GM23338 (cell line): Measurements from ENCODE around the gene ONECUT3. TPM values are rescaled to one million over a fixed set of nuclear protein-coding genes. Genes with fewer than 3 reads are reported as not detected.

Experiments
- JUNB ChIP-seq: IDR thresholded peaks from one replicate; pipeline ENCODE4 v1.6.1; 2016; ENCODE audit warnings: antibody characterized with exemption; ENCODE audit not compliant: unreplicated experiment
- POLR2AphosphoS5 ChIP-seq: IDR thresholded peaks from 2 replicates; pipeline ENCODE4 v1.6.1; 2016; ENCODE audit warnings: antibody characterized with exemption, low read depth
- STAT1 ChIP-seq: IDR thresholded peaks from one replicate; pipeline ENCODE4 v1.6.1; 2016; ENCODE audit warnings: antibody characterized with exemption; ENCODE audit not compliant: unreplicated experiment
- ZNF114 ChIP-seq: fragments of 250-450 bp; sonication (Bioruptor Pico); IDR thresholded peaks from 2 replicates; pipeline ENCODE4 v1.5.0; 2020; ENCODE audit warnings: mild to moderate bottlenecking, moderate library complexity
- microRNA counts: library from miRNA; unstranded; fragments of <30 nt; microRNA quantifications from one replicate; lab custom pipeline; 2017
- microRNA-seq: library from miRNA; unstranded; fragments of <30 nt; microRNA quantifications from one replicate; pipeline ENCODE4, GENCODE V29; 2017
- polyA plus RNA-seq: library from polyadenylated mRNA; unstranded; fragments of >200 nt; fragmentation: Nextera tagmentation; extraction: Ambion mirVana; gene quantifications from 2 replicates; pipeline ENCODE4 v1.2.1, GENCODE V29; 2016
- small RNA-seq: library from RNA; depleted of rRNA; stranded (forward); fragments of <200 nt; gene quantifications from one replicate; pipeline ENCODE3, GENCODE V24; 2014; ENCODE audit warnings: low replicate concordance
- total RNA-seq: library from RNA; depleted of rRNA; stranded (reverse); fragments of >200 nt; shearing (Covaris generic); gene quantifications from 2 replicates; pipeline ENCODE4 v1.2.3, GENCODE V29; 2014; rRNA removed
- TF ChIP-seq, protein P1 (sequence below): fragments of 250-450 bp; sonication (Bioruptor Pico); IDR thresholded peaks from 2 replicates; pipeline ENCODE4 v1.5.0; 2020; ENCODE audit warnings: mild to moderate bottlenecking, moderate library complexity
- TF ChIP-seq, protein P2 (sequence below): IDR thresholded peaks from one replicate; pipeline ENCODE4 v1.6.1; 2018; ENCODE audit warnings: antibody characterized with exemption; ENCODE audit not compliant: unreplicated experiment

Gene ONECUT3
- total and polyA plus RNA-seq, 2 experiments from 2014 or later: not detected

DNA sequence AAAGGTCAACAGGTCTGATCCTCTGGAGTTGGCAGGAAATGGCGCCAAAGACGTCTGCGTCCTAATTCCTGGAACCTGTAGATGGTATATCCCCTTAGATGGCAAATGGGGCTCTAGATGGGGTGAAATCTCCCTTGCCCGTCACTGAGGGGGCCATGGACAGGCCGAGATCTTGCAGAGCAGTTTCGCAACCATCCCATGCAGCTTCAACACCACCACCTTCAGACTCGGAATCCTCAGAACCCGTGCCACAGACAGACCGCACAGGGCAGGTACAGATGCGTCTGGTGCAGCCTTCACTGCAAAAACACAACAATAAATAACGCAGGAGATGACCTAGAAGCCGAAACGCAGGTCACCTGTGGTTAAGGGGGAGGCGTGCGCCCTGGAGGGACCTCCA is 77.3 kb downstream of the ONECUT3 start (continued):
- TF ChIP-seq, protein P1, sequence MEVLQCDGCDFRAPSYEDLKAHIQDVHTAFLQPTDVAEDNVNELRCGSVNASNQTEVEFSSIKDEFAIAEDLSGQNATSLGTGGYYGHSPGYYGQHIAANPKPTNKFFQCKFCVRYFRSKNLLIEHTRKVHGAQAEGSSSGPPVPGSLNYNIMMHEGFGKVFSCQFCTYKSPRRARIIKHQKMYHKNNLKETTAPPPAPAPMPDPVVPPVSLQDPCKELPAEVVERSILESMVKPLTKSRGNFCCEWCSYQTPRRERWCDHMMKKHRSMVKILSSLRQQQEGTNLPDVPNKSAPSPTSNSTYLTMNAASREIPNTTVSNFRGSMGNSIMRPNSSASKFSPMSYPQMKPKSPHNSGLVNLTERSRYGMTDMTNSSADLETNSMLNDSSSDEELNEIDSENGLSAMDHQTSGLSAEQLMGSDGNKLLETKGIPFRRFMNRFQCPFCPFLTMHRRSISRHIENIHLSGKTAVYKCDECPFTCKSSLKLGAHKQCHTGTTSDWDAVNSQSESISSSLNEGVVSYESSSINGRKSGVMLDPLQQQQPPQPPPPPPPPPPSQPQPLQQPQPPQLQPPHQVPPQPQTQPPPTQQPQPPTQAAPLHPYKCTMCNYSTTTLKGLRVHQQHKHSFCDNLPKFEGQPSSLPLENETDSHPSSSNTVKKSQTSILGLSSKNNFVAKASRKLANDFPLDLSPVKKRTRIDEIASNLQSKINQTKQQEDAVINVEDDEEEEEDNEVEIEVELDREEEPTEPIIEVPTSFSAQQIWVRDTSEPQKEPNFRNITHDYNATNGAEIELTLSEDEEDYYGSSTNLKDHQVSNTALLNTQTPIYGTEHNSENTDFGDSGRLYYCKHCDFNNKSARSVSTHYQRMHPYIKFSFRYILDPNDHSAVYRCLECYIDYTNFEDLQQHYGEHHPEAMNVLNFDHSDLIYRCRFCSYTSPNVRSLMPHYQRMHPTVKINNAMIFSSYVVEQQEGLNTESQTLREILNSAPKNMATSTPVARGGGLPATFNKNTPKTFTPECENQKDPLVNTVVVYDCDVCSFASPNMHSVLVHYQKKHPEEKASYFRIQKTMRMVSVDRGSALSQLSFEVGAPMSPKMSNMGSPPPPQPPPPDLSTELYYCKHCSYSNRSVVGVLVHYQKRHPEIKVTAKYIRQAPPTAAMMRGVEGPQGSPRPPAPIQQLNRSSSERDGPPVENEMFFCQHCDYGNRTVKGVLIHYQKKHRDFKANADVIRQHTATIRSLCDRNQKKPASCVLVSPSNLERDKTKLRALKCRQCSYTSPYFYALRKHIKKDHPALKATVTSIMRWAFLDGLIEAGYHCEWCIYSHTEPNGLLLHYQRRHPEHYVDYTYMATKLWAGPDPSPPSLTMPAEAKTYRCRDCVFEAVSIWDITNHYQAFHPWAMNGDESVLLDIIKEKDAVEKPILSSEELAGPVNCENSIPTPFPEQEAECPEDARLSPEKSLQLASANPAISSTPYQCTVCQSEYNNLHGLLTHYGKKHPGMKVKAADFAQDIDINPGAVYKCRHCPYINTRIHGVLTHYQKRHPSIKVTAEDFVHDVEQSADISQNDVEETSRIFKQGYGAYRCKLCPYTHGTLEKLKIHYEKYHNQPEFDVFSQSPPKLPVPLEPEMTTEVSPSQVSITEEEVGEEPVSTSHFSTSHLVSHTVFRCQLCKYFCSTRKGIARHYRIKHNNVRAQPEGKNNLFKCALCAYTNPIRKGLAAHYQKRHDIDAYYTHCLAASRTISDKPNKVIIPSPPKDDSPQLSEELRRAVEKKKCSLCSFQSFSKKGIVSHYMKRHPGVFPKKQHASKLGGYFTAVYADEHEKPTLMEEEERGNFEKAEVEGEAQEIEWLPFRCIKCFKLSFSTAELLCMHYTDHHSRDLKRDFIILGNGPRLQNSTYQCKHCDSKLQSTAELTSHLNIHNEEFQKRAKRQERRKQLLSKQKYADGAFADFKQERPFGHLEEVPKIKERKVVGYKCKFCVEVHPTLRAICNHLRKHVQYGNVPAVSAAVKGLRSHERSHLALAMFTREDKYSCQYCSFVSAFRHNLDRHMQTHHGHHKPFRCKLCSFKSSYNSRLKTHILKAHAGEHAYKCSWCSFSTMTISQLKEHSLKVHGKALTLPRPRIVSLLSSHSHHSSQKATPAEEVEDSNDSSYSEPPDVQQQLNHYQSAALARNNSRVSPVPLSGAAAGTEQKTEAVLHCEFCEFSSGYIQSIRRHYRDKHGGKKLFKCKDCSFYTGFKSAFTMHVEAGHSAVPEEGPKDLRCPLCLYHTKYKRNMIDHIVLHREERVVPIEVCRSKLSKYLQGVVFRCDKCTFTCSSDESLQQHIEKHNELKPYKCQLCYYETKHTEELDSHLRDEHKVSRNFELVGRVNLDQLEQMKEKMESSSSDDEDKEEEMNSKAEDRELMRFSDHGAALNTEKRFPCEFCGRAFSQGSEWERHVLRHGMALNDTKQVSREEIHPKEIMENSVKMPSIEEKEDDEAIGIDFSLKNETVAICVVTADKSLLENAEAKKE: no peak
- TF ChIP-seq ZNF114 (CRISPR knock-in tag) (no peak), STAT1 (no peak), POLR2AphosphoS5 (no peak), JUNB (no peak)
- TF ChIP-seq, protein P2, sequence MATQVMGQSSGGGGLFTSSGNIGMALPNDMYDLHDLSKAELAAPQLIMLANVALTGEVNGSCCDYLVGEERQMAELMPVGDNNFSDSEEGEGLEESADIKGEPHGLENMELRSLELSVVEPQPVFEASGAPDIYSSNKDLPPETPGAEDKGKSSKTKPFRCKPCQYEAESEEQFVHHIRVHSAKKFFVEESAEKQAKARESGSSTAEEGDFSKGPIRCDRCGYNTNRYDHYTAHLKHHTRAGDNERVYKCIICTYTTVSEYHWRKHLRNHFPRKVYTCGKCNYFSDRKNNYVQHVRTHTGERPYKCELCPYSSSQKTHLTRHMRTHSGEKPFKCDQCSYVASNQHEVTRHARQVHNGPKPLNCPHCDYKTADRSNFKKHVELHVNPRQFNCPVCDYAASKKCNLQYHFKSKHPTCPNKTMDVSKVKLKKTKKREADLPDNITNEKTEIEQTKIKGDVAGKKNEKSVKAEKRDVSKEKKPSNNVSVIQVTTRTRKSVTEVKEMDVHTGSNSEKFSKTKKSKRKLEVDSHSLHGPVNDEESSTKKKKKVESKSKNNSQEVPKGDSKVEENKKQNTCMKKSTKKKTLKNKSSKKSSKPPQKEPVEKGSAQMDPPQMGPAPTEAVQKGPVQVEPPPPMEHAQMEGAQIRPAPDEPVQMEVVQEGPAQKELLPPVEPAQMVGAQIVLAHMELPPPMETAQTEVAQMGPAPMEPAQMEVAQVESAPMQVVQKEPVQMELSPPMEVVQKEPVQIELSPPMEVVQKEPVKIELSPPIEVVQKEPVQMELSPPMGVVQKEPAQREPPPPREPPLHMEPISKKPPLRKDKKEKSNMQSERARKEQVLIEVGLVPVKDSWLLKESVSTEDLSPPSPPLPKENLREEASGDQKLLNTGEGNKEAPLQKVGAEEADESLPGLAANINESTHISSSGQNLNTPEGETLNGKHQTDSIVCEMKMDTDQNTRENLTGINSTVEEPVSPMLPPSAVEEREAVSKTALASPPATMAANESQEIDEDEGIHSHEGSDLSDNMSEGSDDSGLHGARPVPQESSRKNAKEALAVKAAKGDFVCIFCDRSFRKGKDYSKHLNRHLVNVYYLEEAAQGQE: no peak

MicroRNAs within 50 kb of the gene (microRNA counts, 767-probe panel; counts per million panel counts)
- not detected for microRNA hsa-miR-1909-3p (lab: Ali Mortazavi, UCI)

Small RNAs within 50 kb of the gene (microRNA-seq; reads per million reads assigned to microRNA genes)
- 3.5 reads per million, percentile 12 among the genes with 10 or more reads in this experiment for gene MIR1909

Small RNAs within 50 kb of the gene (small RNA-seq; reads per million reads assigned to genes)
- not detected for gene RF00017

Other genes with a start within 250 kb of the ONECUT3 start
- 0.10 TPM in 1 of 2 replicates, not detected in the other for gene ADAMTSL5, start 240.5 kb upstream of the ONECUT3 start, total RNA-seq
- gene ADAMTSL5, start 240.5 kb upstream of the ONECUT3 start, polyA plus RNA-seq: 0.70 and 0.97 TPM in 2 replicates
- 0.23 and 1.2 TPM in 2 replicates for gene PLK5, start 229.4 kb upstream of the ONECUT3 start, total RNA-seq
- gene PLK5, start 229.4 kb upstream of the ONECUT3 start, polyA plus RNA-seq: 0.97 and 1.4 TPM in 2 replicates
- 78.1 and 94.9 TPM in 2 replicates for gene MEX3D, start 185.2 kb upstream of the ONECUT3 start, total RNA-seq
- 12.4 and 12.5 TPM in 2 replicates for gene MEX3D, start 185.2 kb upstream of the ONECUT3 start, polyA plus RNA-seq
- gene MBD3, start 160.6 kb upstream of the ONECUT3 start, total RNA-seq: 103 and 118 TPM in 2 replicates
- 27.6 and 28.5 TPM in 2 replicates for gene MBD3, start 160.6 kb upstream of the ONECUT3 start, polyA plus RNA-seq
- gene UQCR11, start 148.0 kb upstream of the ONECUT3 start, total RNA-seq: 35.3 and 46.4 TPM in 2 replicates
- gene UQCR11, start 148.0 kb upstream of the ONECUT3 start, polyA plus RNA-seq: 413 and 414 TPM in 2 replicates
- 250 and 383 TPM in 2 replicates for gene TCF3, start 100.9 kb upstream of the ONECUT3 start, total RNA-seq
- 166 and 186 TPM in 2 replicates for gene TCF3, start 100.9 kb upstream of the ONECUT3 start, polyA plus RNA-seq
- gene ATP8B3, start 58.8 kb downstream of the ONECUT3 start, total RNA-seq: 2.8 and 6.0 TPM in 2 replicates
- gene ATP8B3, start 58.8 kb downstream of the ONECUT3 start, polyA plus RNA-seq: 1.7 and 2.1 TPM in 2 replicates
- gene REXO1, start 95.0 kb downstream of the ONECUT3 start, total RNA-seq: 28.4 and 90.1 TPM in 2 replicates
- 20.2 and 23.5 TPM in 2 replicates for gene REXO1, start 95.0 kb downstream of the ONECUT3 start, polyA plus RNA-seq
- 20.2 and 22.0 TPM in 2 replicates for gene KLF16, start 110.1 kb downstream of the ONECUT3 start, total RNA-seq
- 8.9 and 12.3 TPM in 2 replicates for gene KLF16, start 110.1 kb downstream of the ONECUT3 start, polyA plus RNA-seq
- gene ABHD17A, start 132.0 kb downstream of the ONECUT3 start, total RNA-seq: 68.8 and 99.9 TPM in 2 replicates
- gene ABHD17A, start 132.0 kb downstream of the ONECUT3 start, polyA plus RNA-seq: 34.2 and 37.1 TPM in 2 replicates
- gene ADAT3, start 151.9 kb downstream of the ONECUT3 start, total RNA-seq: 10.6 and 12.4 TPM in 2 replicates
- gene ADAT3, start 151.9 kb downstream of the ONECUT3 start, polyA plus RNA-seq: 7.8 and 7.9 TPM in 2 replicates
- 87.0 and 106 TPM in 2 replicates for gene SCAMP4, start 151.9 kb downstream of the ONECUT3 start, total RNA-seq
- gene SCAMP4, start 151.9 kb downstream of the ONECUT3 start, polyA plus RNA-seq: 35.5 and 39.4 TPM in 2 replicates
- 113 and 147 TPM in 2 replicates for gene CSNK1G2, start 187.7 kb downstream of the ONECUT3 start, total RNA-seq
- gene CSNK1G2, start 187.7 kb downstream of the ONECUT3 start, polyA plus RNA-seq: 39.6 and 55.9 TPM in 2 replicates